HG03139 (cell line): ENCODE measurements around the gene SELENOO.

ENCODE experiments used
- ATAC-seq: cut with Tn5 transposase; IDR thresholded peaks from one replicate; pipeline ENCODE4 v1.9.1; 2021; ENCODE audit not compliant: unreplicated experiment

SELENOO gene

DNA sequence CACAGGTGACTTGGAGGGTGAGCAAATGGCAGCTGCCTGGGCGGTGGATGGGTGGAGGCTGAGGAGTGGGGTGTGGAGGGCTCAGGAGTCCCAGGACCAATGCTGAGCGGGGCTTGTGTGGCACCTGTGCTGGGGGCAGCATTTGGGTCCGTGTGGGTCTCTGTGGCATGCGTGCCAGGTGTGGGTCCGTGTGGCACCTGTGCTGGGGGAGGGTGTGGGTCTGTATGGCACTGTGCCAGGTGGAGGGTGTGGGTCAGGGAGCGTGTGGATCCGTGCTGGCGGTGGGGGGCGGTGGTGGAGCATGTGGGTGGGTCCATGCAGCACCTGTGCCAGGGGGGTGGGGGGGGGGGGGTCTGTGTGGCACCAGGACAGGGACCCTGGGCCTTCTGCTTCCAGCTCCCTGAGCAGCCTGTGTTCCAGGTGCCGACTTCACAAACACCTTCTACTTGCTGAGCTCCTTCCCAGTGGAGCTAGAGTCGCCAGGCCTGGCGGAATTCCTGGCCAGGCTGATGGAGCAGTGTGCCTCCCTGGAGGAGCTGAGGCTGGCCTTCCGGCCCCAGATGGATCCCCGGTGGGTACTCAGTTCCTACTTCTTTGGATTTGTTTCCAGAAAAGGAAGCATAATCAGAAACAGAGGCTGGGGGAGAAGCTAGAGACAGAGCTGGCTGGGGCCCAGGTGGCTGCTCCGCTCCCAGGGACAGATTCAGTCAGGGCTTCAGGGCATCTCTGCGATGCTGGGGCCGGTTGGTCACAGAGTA lies 14.7 kb downstream of the SELENOO start:
- no peak for ATAC-seq

GRCh38 chr22:50216055-50216683 lies 15.4 kb downstream of the SELENOO start:
- no peak for ATAC-seq

GRCh38 chr22:50216684-50217520 lies 16.1 kb downstream of the SELENOO start:
- no peak for ATAC-seq

GRCh38 chr22:50217543-50218152 lies 16.8 kb downstream of the SELENOO start:
- ATAC-seq, result no peak

- ATAC-seq, result no peak
Measured at GRCh38 chr22:50218153-50218995, 17.6 kb downstream of the SELENOO start.

DNA sequence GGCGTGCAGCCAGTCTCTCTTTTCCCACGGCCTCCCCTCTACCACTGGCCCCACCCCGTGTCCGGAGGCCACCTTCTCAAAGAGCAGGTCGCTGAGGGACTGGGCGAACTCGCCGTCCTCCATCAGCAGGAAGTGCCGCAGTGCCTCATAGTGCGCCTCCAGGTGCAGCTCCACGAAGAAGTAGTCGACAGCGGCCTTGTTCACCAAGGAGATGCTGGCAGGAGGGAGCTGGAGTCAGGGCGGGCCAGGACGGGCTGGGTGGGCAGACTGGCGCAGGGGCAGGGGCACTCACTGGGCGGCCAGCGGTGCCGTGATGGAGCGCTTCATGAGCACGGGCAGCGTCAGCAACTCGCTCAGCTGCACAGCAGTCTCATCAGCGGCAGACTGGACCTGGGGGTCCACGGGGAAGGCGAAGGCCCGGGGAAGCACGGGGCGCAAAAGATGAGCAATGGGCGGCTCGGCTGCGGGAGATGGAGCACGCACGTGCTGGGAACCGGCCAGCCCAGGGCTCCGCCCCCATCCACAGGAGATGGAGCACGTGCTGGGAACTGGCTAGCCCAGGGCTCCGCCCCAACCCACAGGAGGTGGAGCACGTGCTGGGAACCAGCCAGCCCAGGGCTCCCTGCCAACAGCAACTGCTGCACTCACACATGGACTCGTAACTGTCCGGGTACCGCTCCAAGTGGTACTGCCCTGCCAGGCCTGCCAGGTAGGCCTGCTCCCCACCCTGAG lies 18.4 kb downstream of the SELENOO start:
- no peak for ATAC-seq

GRCh38 chr22:50219800-50220602 lies 19.2 kb downstream of the SELENOO start:
- no peak for ATAC-seq

DNA sequence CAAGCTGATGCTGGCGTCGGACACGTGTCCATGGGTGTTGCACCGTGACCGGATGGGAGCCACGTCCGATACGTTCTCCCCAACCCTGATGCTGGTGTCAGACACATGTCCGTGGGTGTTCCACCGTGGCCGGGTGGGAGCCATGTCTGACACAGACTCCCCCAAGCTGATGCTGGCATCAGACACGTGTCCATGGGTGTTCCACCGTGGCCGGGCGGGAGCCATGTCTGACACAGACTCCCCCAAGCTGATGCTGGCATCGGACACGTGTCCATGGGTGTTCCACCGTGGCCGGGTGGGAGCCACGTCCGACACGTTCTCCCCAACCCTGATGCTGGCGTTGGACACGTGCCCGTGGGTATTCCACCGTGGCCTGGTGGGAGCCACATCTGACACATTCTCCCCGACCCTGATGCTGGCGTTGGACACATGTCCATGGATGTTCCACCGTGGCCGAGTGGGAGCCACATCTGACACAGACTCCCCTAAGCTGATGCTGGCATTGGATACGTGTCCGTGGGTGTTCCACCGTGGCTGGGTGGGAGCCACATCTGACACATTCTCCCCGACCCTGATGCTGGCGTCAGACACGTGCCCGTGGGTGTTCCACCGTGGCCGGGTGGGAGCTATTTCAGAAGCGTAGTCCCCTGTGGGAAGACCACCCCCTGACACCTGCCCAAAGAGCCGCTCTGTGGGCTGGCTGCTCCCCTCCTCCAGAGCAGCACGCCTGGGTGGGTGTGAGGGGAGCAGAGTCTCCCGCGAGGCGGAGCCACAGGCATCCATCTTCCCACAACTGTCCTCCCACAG lies 20.0 kb downstream of the SELENOO start:
- no peak for ATAC-seq

- ATAC-seq, result no peak
Measured at GRCh38 chr22:50221410-50222300, 20.8 kb downstream of the SELENOO start.

GRCh38 chr22:50222508-50222907 lies 21.7 kb downstream of the SELENOO start:
- no peak for ATAC-seq

DNA sequence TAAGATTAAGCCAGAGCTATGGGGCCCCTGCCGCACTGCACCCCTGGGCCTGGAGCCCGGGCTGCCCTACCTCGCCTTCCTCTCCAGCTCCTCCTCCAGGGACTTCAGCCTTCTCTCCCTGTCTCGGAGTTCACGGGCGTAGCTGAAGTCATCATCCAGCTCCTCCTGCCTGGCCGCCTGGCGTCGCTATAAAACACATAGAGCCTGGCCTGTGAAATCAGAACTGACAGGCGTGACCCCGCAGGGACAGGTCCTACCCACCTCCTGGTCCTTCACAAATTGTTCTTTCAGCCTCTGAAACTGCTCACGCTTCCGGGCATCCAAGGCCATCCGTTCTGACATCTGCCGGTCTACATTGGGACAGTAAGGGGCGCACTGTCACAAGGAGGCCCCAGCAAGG lies 23.3 kb downstream of the SELENOO start:
- no peak for ATAC-seq

GRCh38 chr22:50225200-50225969 lies 24.6 kb downstream of the SELENOO start:
- ATAC-seq, result no peak

GRCh38 chr22:50226063-50226874 lies 25.5 kb downstream of the SELENOO start:
- no peak for ATAC-seq

DNA sequence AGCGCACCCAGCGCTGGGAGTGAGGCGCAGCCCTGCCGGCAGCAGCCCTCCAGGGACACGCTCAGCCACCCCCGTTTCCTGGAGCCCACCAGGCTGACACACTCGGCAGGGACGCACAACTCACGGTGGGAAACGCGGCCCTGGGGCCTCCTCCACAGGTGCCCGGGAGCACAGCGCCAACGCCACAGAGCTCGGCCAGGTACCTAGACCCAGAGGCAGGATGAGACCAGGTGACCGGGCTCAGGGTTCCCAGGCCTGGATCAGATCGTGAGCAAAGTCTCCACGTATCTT lies 26.0 kb downstream of the SELENOO start:
- ATAC-seq, result no peak

GRCh38 chr22:50227579-50228215 lies 26.9 kb downstream of the SELENOO start:
- no peak for ATAC-seq
